IgD-negative memory B cell (primary cell): ENCODE data around the gene SOCS2. TPM values are rescaled to one million over a fixed set of nuclear protein-coding genes. Genes with fewer than 3 reads are reported as not detected.

Experiments used
- H3K27ac Mint-ChIP-seq, 3 donors: one replicate each; pipeline ENCODE4 v1.8.0; 2020 to 2022; ENCODE audit warnings: mild to moderate bottlenecking in 3 of 3, mixed read lengths in 3 of 3, moderate library complexity in 1 of 3
- H3K27me3 Mint-ChIP-seq: one replicate; pipeline ENCODE4 v1.8.0; 2021; ENCODE audit warnings: mixed read lengths
- H3K36me3 Mint-ChIP-seq: one replicate; pipeline ENCODE4 v1.8.0; 2020; ENCODE audit warnings: mild to moderate bottlenecking, mixed read lengths
- H3K4me1 Mint-ChIP-seq, 3 donors: one replicate each; pipeline ENCODE4 v1.8.0; 2020 to 2022; ENCODE audit warnings: mixed read lengths in 3 of 3, mild to moderate bottlenecking in 1 of 3
- H3K4me3 Mint-ChIP-seq, 4 donors: one replicate each; pipeline ENCODE4 v1.8.0; 2020 to 2022; ENCODE audit warnings: mild to moderate bottlenecking in 4 of 4, mixed read lengths in 4 of 4, moderate library complexity in 3 of 4
- H3K9me3 Mint-ChIP-seq, 3 donors: one replicate each; pipeline ENCODE4 v1.8.0; 2020 to 2021; ENCODE audit warnings: mixed read lengths in 3 of 3, mild to moderate bottlenecking in 1 of 3
- polyA plus RNA-seq: library from polyadenylated mRNA; unstranded; fragments of 300-500 nt; fragmentation: Illumina TruSeq; gene quantifications from one replicate; pipeline ENCODE4 v1.2.3, GENCODE V29; 2021

The SOCS2 gene
- polyA plus RNA-seq, 1 donor from 2014 or later: 0.51 TPM

DNA sequence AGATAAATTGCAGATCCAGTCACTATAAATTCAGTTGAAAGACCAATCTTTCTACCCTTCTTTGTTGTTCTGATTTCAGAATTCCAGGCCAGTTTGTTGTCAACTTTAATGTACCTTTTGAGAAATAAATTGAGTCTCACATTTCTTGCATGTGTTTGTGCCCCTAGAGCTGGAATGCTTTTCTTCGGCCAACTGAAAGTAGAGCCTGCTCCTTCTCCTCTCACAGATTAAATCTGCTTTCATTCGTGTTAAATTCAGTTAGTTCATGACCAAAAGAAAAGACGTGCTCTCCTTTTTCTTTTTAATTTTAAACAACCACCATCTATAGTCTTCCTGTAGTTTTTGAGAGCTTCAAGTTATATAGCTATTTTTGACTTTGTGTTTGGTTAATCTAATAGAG is 22.9 kb downstream of the SOCS2 start:
- H3K36me3 Mint-ChIP-seq: no peaks in the 10 kb centered on the region
- peaks cover 3 to 12% (median 8%) of the 10 kb centered on the region in 3 donors for H3K4me1 Mint-ChIP-seq
- peaks cover 38% of the 10 kb centered on the region for H3K27me3 Mint-ChIP-seq
- H3K9me3 Mint-ChIP-seq: no peaks in the 10 kb centered on the region
- no peak overlapping the region for H3K4me3 Mint-ChIP-seq
- H3K27ac Mint-ChIP-seq: no peak overlapping the region

DNA sequence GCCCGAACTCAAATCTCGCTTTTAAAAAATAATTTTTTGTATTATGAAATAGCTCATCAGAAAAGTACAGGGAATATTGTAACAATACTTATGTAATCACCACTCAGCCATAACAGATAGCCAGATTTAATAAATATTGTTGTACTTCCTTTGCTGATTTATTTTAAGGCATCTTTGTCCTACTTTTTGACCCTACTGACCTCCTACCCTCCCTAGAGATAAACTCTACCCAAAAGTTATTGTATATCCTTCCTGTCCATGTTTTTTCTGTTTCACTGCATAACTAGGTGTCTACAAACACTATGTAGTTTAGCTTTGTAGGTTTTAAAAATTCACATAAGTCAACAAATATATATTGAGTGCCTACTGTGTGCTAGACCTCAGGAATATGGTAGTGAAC is 25.1 kb downstream of the SOCS2 start:
- Mint-ChIP-seq H3K27ac (no peak overlapping the region), H3K4me1 (peaks cover 0 to 3% (median 0%) of the 10 kb centered on the region in 3 donors), H3K27me3 (peaks cover 20% of the 10 kb centered on the region), H3K36me3 (no peaks in the 10 kb centered on the region), H3K4me3 (no peak overlapping the region), H3K9me3 (no peaks in the 10 kb centered on the region)

DNA sequence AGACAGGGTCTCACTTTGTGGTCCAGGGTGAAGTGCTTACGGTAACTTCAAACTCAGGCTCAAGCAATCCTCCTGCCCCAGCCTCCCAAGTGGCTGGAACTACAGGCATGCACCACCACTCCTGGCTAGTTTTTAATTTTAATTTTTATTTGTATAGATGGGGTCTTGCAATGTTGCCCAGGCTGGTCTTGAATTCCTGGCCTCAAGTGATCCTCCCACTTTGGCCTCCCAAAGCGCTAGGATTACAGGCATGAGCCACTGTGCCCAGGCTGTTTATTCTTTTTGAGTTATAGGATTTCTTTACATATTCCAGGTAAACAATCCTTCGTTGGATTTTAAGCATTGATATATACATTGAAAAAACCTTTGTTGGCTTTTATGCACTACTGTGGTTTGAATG is 26.7 kb downstream of the SOCS2 start:
- no peaks in the 10 kb centered on the region for H3K36me3 Mint-ChIP-seq
- peaks cover 0 to 2% (median 0%) of the 10 kb centered on the region in 3 donors for H3K9me3 Mint-ChIP-seq
- no peak overlapping the region for H3K4me3 Mint-ChIP-seq
- no peak overlapping the region for H3K27ac Mint-ChIP-seq
- peaks cover 11% of the 10 kb centered on the region for H3K27me3 Mint-ChIP-seq
- H3K4me1 Mint-ChIP-seq: no peaks in the 10 kb centered on the region

DNA sequence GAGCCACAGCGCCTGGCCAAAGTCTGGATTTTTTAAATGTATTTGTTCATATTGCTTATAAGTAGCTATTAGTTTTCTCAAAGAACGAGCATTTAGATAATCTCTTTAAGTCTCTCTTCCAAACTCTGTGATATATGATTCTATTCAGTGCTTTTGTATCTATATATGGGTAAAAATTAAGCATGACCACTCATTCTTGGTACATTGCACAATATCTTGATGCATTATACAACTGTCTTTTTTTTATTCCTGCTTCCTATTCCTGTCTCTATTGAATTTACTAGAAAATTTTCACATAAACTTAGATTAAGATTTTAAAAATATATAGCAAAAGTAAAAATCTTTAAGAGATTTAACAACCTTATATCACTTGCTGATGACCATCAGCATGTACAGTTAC is 29.1 kb downstream of the SOCS2 start:
- H3K4me3 Mint-ChIP-seq: no peak overlapping the region
- peaks cover 6% of the 10 kb centered on the region for H3K27me3 Mint-ChIP-seq
- H3K36me3 Mint-ChIP-seq: no peaks in the 10 kb centered on the region
- no peak overlapping the region for H3K27ac Mint-ChIP-seq
- no peaks in the 10 kb centered on the region for H3K4me1 Mint-ChIP-seq
- peaks cover 0 to 2% (median 0%) of the 10 kb centered on the region in 3 donors for H3K9me3 Mint-ChIP-seq

DNA sequence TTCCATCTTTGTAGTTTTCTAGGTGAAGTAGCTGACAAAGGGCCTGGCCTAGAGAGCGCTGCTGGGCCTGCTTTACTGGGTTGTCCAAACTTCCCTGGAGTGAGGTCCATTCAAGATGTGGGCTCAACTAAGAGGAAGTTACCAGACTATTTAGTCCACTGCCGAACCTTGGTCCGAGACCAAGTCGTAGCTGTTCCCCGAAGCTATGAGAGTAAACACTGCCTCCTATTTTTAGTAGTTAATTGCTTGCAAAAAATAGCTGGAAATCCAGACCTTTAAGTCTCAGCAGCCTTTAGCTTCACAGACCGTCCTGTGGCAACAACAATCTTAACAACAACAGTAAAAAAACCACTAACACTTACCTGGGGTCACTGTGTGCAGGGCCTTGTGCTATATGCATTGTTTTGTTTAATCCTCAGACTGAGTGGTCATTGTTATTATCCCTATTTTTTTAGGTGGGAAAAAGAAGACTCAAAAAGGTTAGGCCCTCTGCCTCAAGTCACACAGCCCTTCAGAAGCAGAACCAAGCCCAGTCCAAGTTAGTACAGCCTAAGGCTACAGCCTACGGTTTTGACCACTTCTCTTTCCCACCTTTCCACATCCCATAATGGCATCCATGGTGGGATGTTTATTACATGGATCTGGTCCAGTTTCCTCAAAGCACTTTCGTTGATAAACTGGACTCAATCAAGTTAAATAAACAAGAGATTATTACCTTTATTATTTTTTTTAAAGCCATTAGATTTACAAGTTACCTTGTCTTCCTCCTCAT is 30.6 kb downstream of the SOCS2 start:
- Mint-ChIP-seq H3K9me3 (peaks cover 0 to 2% (median 0%) of the 10 kb centered on the region in 3 donors), H3K4me3 (no peak overlapping the region), H3K27ac (no peak overlapping the region)

DNA sequence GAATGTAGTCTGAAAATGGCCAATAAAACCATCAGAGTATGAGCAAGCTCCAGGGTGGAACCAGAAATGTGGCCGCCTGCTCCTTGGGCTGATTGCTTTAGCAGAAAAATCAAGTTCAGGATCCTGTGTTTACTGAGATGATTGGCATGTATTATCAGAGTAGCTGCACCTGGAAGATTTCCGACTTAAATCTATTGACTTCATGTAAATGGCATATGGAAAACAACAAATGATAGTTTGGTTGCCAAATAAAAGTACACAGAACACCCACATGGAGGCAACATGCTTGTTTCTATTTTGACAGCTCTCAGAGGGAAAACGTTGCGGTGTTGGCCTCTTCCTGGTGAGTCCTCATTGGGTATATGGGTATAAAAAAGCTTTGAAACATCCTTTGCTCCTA is 31.3 kb downstream of the SOCS2 start:
- no peak overlapping the region for H3K4me3 Mint-ChIP-seq
- H3K4me1 Mint-ChIP-seq: no peaks in the 10 kb centered on the region
- no peaks in the 10 kb centered on the region for H3K36me3 Mint-ChIP-seq
- peaks cover 0 to 2% (median 0%) of the 10 kb centered on the region in 3 donors for H3K9me3 Mint-ChIP-seq
- peaks cover 2% of the 10 kb centered on the region for H3K27me3 Mint-ChIP-seq
- H3K27ac Mint-ChIP-seq: no peak overlapping the region

More for the DNA sequence above, 30.6 kb downstream of the SOCS2 start:
- Mint-ChIP-seq H3K27me3 (peaks cover 4% of the 10 kb centered on the region), H3K36me3 (no peaks in the 10 kb centered on the region), H3K4me1 (no peaks in the 10 kb centered on the region)

DNA sequence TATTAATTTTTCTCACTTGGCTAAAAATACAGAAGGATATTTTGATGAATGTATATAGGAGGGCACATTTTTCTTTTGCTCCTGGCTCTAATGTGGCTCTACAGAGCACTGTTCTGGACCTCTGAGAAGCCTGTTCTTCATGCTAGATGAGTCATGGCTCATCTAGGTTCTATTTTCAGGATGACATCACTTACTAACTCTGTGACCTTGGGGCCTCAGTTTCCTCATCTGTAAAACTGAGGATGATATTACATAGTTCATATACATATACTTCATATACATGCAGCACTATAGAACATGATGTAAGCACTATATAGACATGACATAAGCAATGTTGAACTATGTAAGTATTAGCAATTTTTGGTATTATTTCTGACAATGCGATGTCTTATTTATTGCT is 35.8 kb downstream of the SOCS2 start:
- no peaks in the 10 kb centered on the region for H3K36me3 Mint-ChIP-seq
- peaks cover 7% of the 10 kb centered on the region for H3K27me3 Mint-ChIP-seq
- H3K4me1 Mint-ChIP-seq: no peaks in the 10 kb centered on the region
- H3K4me3 Mint-ChIP-seq: no peak overlapping the region
- H3K9me3 Mint-ChIP-seq: peaks cover 0 to 2% (median 0%) of the 10 kb centered on the region in 3 donors
- no peak overlapping the region for H3K27ac Mint-ChIP-seq

DNA sequence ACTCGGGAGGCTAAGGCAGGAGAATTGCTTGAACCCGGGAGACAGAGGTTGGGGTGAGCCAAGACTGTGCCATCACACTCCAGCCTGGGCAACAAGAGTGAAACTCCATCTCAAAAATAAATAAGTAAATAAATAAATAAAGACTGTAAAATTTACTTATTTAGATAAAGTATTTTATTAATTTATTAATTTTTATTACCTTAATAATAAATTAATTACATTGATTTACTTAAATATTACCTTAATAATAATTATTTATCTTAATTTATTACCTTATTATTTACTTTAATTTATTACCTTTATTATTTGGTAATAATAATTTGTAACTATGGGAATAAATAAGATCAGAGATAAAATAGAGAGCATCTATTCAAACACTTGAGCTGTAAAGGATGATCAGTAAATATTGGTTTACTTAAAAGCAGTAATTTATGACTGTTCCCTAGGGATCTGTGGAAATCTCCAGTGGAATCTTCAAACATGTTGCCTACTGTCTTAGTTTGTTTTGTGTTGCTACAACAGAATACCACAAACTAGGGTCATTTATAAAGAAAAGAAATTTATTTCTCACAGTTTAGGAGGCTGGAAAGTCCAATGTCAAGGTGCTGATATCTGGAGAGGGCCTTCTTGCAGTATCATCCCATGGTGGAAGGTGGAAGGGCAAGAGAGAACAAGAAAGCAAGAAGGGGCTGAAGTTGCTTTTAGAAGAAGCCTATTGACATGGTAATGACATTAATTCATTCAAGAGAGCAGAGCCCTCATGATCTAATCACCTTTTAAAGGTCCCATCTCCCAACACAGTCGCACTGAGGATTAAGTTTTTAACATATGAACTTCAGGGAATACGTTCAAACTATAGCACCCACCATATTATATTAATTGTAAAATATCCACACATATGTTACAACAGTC is 37.1 kb downstream of the SOCS2 start:
- Mint-ChIP-seq H3K9me3 (no peaks in the 10 kb centered on the region), H3K27ac (no peak overlapping the region), H3K4me3 (no peak overlapping the region), H3K27me3 (peaks cover 5% of the 10 kb centered on the region), H3K4me1 (no peaks in the 10 kb centered on the region), H3K36me3 (no peaks in the 10 kb centered on the region)

DNA sequence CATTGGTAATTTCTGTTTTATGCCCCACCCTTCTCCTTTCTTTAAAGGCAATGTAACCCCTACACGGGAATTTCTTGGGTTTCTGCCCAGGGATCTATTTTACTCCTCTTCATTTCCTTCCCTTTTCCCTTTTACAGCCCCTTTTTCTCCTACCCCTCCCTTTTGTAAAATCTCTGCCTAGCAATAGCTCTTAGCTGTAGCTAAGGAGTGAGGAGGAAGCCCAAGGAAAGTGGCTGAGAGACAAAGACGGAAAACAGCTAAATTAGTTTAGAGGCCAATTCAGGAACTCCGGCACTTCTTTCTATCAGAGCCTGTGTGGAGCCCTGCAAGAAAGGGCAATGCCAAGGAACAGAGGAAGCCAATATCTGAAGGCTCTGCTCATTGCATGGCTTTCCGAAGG is 40.3 kb downstream of the SOCS2 start:
- Mint-ChIP-seq H3K36me3 (no peaks in the 10 kb centered on the region), H3K9me3 (no peaks in the 10 kb centered on the region), H3K27me3 (peaks cover 7% of the 10 kb centered on the region), H3K4me3 (no peak overlapping the region), H3K27ac (no peak overlapping the region), H3K4me1 (no peaks in the 10 kb centered on the region)

DNA sequence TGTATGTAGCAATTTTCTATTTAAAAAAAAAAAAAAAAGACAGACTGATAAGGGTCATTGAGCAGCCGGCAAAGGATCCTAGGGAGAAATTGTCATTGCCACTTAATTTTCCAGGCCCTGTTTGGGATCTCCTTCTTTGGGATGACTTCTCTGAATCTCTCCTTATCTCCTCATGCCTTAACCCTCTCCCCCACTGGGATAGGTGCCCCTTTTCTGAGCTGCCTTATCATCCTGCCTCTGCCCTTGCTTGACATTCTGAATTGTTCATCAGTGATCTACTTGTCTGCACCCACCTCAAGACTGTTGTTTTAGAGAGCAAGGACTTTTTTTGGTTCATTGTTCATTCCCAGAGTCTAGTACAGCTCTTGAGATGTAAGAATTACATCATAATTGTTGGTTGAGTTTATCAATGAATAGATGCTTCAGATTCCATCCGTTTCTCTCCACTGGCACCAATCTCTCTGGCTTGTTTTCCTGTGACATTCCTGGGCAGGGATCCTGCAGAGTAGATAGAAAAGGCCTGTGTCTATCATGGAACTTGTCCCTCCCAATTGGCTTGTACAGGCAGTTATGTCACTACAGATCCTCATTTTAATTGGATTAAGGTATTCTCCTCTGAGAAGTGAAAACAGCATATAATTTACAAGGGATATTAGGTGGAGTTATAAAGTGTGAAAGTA is 42.6 kb downstream of the SOCS2 start:
- Mint-ChIP-seq H3K36me3 (no peaks in the 10 kb centered on the region), H3K4me3 (no peak overlapping the region), H3K27me3 (peaks cover 7% of the 10 kb centered on the region), H3K27ac (no peak overlapping the region), H3K9me3 (peaks cover 0 to 1% (median 0%) of the 10 kb centered on the region in 3 donors), H3K4me1 (no peaks in the 10 kb centered on the region)

DNA sequence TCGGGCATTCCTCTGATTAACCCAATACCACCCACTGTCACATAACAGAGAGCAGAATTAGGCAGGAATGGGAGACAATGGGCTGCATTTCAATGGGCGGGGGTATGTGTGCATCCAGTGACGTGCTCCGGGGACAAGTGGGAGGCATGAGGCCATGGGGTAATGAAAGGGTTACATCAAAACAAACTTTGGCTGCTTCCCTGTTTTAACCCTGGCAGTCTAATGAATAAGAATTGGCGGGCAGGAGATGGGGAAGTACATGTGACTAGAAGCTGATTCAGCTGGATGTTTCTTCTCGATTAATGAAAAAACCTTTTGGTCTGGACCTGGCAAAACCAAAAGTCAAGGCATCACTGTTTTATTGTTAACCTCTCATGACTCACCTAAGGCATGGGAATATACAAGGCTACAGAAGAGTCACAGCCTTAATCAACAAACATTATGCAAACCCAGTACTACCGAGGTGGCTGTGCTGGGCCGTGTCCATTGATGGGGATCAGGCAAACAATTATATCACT is 44.2 kb downstream of the SOCS2 start:
- H3K4me3 Mint-ChIP-seq: no peak overlapping the region
- H3K36me3 Mint-ChIP-seq: no peaks in the 10 kb centered on the region
- peaks cover 7% of the 10 kb centered on the region for H3K27me3 Mint-ChIP-seq
- H3K9me3 Mint-ChIP-seq: peaks cover 0 to 1% (median 0%) of the 10 kb centered on the region in 3 donors
- H3K27ac Mint-ChIP-seq: no peak overlapping the region
- H3K4me1 Mint-ChIP-seq: no peaks in the 10 kb centered on the region

DNA sequence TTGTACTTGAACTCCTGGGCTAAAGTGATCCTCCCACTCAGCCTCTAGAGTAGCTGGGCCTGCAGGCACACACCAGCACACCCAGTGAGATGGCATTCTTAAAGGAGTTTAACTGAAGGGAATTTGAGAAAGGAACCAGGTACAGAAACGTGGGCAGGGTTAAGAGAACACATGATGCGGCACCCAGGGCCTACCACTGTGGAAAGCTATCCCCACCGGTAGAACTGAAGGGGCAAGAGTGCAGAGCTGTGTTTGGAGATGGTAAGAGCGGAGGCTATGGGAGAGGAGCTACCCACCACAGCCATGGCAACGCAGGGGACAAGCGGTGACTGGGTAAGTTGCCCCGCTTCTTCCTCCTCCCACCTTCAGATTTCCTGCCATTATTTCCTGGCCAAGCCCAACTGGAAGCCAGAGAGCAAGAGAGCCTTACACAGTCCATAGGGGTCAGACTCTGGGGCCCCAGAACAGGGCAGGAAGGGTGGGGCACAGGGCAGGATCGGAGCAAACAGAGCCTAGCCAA is 46.5 kb downstream of the SOCS2 start:
- H3K4me3 Mint-ChIP-seq: no peak overlapping the region

DNA sequence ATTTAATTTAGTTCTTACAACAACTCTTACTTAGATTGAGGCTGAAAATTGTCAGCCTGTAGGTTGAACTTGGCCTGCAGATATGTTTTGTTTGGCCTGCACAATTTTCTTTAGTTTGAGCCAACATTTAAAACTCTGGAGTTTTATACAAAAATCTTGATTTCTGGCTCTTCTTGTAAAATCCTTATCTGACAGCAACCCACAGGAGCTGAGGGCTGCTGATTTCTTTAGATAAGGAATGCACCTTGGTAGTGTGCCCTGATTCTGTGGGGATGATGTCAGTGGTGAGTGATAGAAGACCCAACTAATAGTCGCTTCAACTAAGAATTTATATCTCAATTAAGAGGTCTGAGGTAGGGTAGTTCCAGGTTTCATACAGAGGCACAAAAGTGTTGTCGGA is 49.5 kb downstream of the SOCS2 start:
- no peaks in the 10 kb centered on the region for H3K27me3 Mint-ChIP-seq
- H3K36me3 Mint-ChIP-seq: peaks cover 2% of the 10 kb centered on the region
- H3K27ac Mint-ChIP-seq: no peak overlapping the region
- H3K9me3 Mint-ChIP-seq: peaks cover 0 to 1% (median 0%) of the 10 kb centered on the region in 3 donors
- no peak overlapping the region for H3K4me3 Mint-ChIP-seq
- H3K4me1 Mint-ChIP-seq: no peaks in the 10 kb centered on the region

More for the DNA sequence above, 46.5 kb downstream of the SOCS2 start:
- peaks cover 0 to 1% (median 0%) of the 10 kb centered on the region in 3 donors for H3K9me3 Mint-ChIP-seq
- H3K27me3 Mint-ChIP-seq: peaks cover 1% of the 10 kb centered on the region
- H3K36me3 Mint-ChIP-seq: peaks cover 2% of the 10 kb centered on the region
- no peak overlapping the region for H3K27ac Mint-ChIP-seq
- H3K4me1 Mint-ChIP-seq: no peaks in the 10 kb centered on the region

DNA sequence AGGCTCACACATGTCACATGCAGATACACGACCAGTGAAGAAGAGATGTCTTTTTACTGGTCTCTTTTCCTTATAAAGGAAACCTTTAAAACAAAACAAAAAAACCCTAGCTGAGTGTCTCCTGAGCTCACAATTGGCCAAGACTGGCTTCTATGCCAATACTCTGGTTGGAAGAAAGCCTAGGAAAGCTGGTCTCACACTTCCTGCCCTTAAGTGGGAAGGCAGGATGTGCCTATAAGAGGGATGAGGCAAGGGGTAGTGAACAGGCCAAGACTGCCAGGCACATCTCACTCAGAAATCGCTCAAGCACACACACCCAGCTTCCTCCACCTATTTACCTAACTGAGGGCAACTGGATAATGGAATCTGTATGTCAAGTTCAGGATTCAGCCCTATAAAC is 50.0 kb downstream of the SOCS2 start:
- H3K27me3 Mint-ChIP-seq: no peaks in the 10 kb centered on the region
- H3K9me3 Mint-ChIP-seq: peaks cover 0 to 1% (median 0%) of the 10 kb centered on the region in 3 donors
- no peak overlapping the region for H3K27ac Mint-ChIP-seq
- no peaks in the 10 kb centered on the region for H3K4me1 Mint-ChIP-seq
- H3K36me3 Mint-ChIP-seq: peaks cover 2% of the 10 kb centered on the region
- H3K4me3 Mint-ChIP-seq: no peak overlapping the region
